Spleen (tissue), 11 donors: ENCODE results near the gene HLF. TPM values are rescaled to one million over a fixed set of nuclear protein-coding genes. Genes with fewer than 3 reads are reported as not detected.

Experiments
- DNase-seq: peaks from one replicate; pipeline ENCODE4 v3.0.0-alpha.2; 2020
- H3K27ac ChIP-seq, 8 donors: fragments of 200-600 bp; sonication (generic) in 7 of 8; 1 replicate in 4 of 8; 2 replicates in 4 of 8; pipeline versions ENCODE4 v1.5.0 to v1.8.0; 2016 to 2021; ENCODE audit warnings: inconsistent platforms in 4 of 8, mild to moderate bottlenecking in 4 of 8, moderate library complexity in 1 of 8
- H3K27me3 ChIP-seq, 7 donors: fragments of 200-600 bp; sonication (generic) in 6 of 7; replicated peaks in 1 of 7; 1 replicate in 4 of 7; 2 replicates in 3 of 7; pipeline versions ENCODE4 v1.5.0 to v1.8.0; 2016 to 2021; ENCODE audit warnings: inconsistent platforms in 3 of 7, mild to moderate bottlenecking in 1 of 7
- H3K36me3 ChIP-seq, 6 donors: fragments of 200-600 bp; sonication (generic) in 5 of 6; 1 replicate in 4 of 6; 2 replicates in 2 of 6; pipeline versions ENCODE4 v1.5.0 to v1.8.0; 2016 to 2021; ENCODE audit warnings: inconsistent platforms in 2 of 6
- H3K4me1 ChIP-seq, 6 donors: fragments of 200-600 bp; sonication (generic) in 5 of 6; 1 replicate in 3 of 6; 2 replicates in 3 of 6; pipeline versions ENCODE4 v1.5.0 to v1.8.0; 2016 to 2021; ENCODE audit warnings: inconsistent platforms in 3 of 6
- H3K4me3 ChIP-seq, 8 donors: fragments of 200-600 bp; sonication (generic) in 7 of 8; 1 replicate in 4 of 8; 2 replicates in 4 of 8; pipeline versions ENCODE4 v1.5.0 to v1.8.0; 2016 to 2021; ENCODE audit warnings: inconsistent platforms in 4 of 8, mild to moderate bottlenecking in 4 of 8, moderate library complexity in 2 of 8
- H3K9me3 ChIP-seq, 8 donors: fragments of 200-600 bp; sonication (generic) in 7 of 8; 1 replicate in 4 of 8; 2 replicates in 4 of 8; pipeline versions ENCODE4 v1.5.0 to v1.8.0; 2016 to 2021; ENCODE audit warnings: inconsistent platforms in 4 of 8
- CTCF ChIP-seq, 11 experiments: fragments of 200-600 bp in 7 of 11; fragments of 450-650 bp in 4 of 11; sonication (generic) in 4 of 11; IDR thresholded peaks in 8 of 11; conservative IDR thresholded peaks in 3 of 11; 1 replicate in 7 of 11; 2 replicates in 4 of 11; pipeline versions ENCODE4 v1.4.0 to v1.8.0; 2016 to 2021; ENCODE audit warnings: antibody characterized with exemption in 11 of 11, inconsistent platforms in 4 of 11, mild to moderate bottlenecking in 1 of 11
- POLR2A ChIP-seq, 3 donors: fragments of 450-650 bp; IDR thresholded peaks; one replicate each; pipeline ENCODE4 v1.5.1; 2017; ENCODE audit warnings: antibody characterized with exemption in 3 of 3, mild to moderate bottlenecking in 1 of 3
- POLR2AphosphoS5 ChIP-seq, 3 donors: sonication (generic); formaldehyde crosslinking; IDR thresholded peaks; one replicate each; pipeline ENCODE4 v1.5.1; 2017; ENCODE audit warnings: antibody characterized with exemption in 3 of 3
- WGBS, 5 donors: extraction: QIAGEN DNeasy Blood & Tissue Kit in 3 of 5; methylation state at CpG; one replicate each; pipeline versions ENCODE4 v1.1.5 to v1.1.7; 2013 to 2018; 5-methylcytosine and 5-hydroxymethylcytosine counted together
- intact Hi-C: fragments of 100-400 bp; cut with DNase I; formaldehyde crosslinking; loops from one replicate; pipeline ENCODE4 v1.15.0; 2023; ENCODE audit warnings: low total_unique reads
- polyA plus RNA-seq, 3 donors: library from polyadenylated mRNA; stranded (reverse); fragments of 200-250 nt; gene quantifications; one replicate each; pipeline ENCODE4 v1.2.1, GENCODE V29; 2013
- total RNA-seq, 7 donors: library from RNA; depleted of rRNA in 3 of 7; stranded (reverse); fragments of >200 nt in 3 of 7; fragmentation: NEBNext Ultra II Directional in 4 of 7; extraction: Animal tissue kit (Norgen Biotek cat#: 25700) in 4 of 7; gene quantifications; one replicate each; pipeline versions ENCODE4 v1.1.0 to v1.2.1, GENCODE V29; 2016 to 2021
- donor health status: healthy with polysubstance abuse.
- donor health status: DM: no; HTN: no; CAD: no; lungs with moderate emphysema.
- donor health status: DM: no; HTN: no; CAD: no.
- donor health status: Bipolar disorder and iron deficiency.
- donor health status: healthy.
- donor health status: DM: no; HTN: no; CAD: no.
- donor health status: DM: yes; HTN: yes; CAD: no.

The HLF gene
- total and polyA plus RNA-seq, 10 donors = 1.6 to 37.9 (median 12.9) TPM

- Histone ChIP-seq H3K4me1 (peaks cover 9 to 37% (median 33%) of the 10 kb centered on the region in 6 donors), H3K27me3 (peaks cover 0 to 92% (median 36%) of the 10 kb centered on the region in 7 donors), H3K4me3 (peak overlapping the region; percentile 5 to 68 (median 48)), H3K36me3 (no peaks in the 10 kb centered on the region), H3K9me3 (peaks cover 0 to 6% (median 0%) of the 10 kb centered on the region in 8 donors), H3K27ac (no peak overlapping the region)
- whole genome bisulfite sequencing, 5 donors = 3 to 8% (median 6%) methylated on average over 13 of the region's 13 CpGs
- intact Hi-C loops = no loop called here
- DNase-seq = peak; percentile 54
- TF ChIP-seq POLR2AphosphoS5 (IDR thresholded peaks at IDR 0.05) (no peak), POLR2A (IDR thresholded peaks at IDR 0.05) (no peak), CTCF (IDR thresholded peaks at IDR 0.05 in 8 of 11, conservative IDR thresholded peaks at IDR 0.05 in 3 of 11) (no peak)
These were observed 499 bp upstream of the HLF start for GRCh38 chr17:55264278-55264644.

GRCh38 chr17:55265311-55266021, 706 bp downstream of the HLF start:
- H3K4me1 ChIP-seq = peaks cover 9 to 37% (median 33%) of the 10 kb centered on the region in 6 donors
- H3K27me3 ChIP-seq = peaks cover 0 to 92% (median 36%) of the 10 kb centered on the region in 7 donors
- no peaks in the 10 kb centered on the region for H3K36me3 ChIP-seq
- DNase-seq = peak; percentile 79
- WGBS, 5 donors = 1 to 3% (median 2%) methylated on average over 22 to 52 of the region's 52 CpGs
- intact Hi-C loops = no loop called here
- peaks cover 0 to 6% (median 0%) of the 10 kb centered on the region in 8 donors for H3K9me3 ChIP-seq
- peak overlapping the region; percentile 35 to 77 (median 63) for H3K27ac ChIP-seq
- peak overlapping the region; percentile 38 to 68 (median 48) for H3K4me3 ChIP-seq
- TF ChIP-seq CTCF (IDR thresholded peaks at IDR 0.05 in 8 of 11, conservative IDR thresholded peaks at IDR 0.05 in 3 of 11) = no peak
- peak in 2 of 3 donors; percentile 16 to 34 for TF ChIP-seq POLR2AphosphoS5 (IDR thresholded peaks at IDR 0.05)

- Histone ChIP-seq H3K27me3 (peaks cover 0 to 95% (median 36%) of the 10 kb centered on the region in 7 donors), H3K36me3 (no peaks in the 10 kb centered on the region), H3K4me1 (peaks cover 9 to 37% (median 33%) of the 10 kb centered on the region in 6 donors), H3K27ac (peak overlapping the region; percentile 35 to 77 (median 63)), H3K4me3 (peak overlapping the region; percentile 21 to 68 (median 48)), H3K9me3 (peaks cover 0 to 4% (median 0%) of the 10 kb centered on the region in 8 donors)
- no peak for TF ChIP-seq POLR2A (IDR thresholded peaks at IDR 0.05)
- no peak for TF ChIP-seq CTCF (IDR thresholded peaks at IDR 0.05 in 8 of 11, conservative IDR thresholded peaks at IDR 0.05 in 3 of 11)
- no peak for TF ChIP-seq POLR2AphosphoS5 (IDR thresholded peaks at IDR 0.05)
- WGBS, 5 donors = 11 to 18% (median 16%) methylated on average over 22 to 25 of the region's 25 CpGs
- DNase-seq = peak; percentile 72
- intact Hi-C loops = no loop called here
These were observed 1.5 kb downstream of the HLF start for GRCh38 chr17:55266051-55266957.
